CD4-positive, alpha-beta T cell treated with Interleukin-4 for 4 hours (primary cell): ENCODE data around the gene IRS2.

Experiments used
- DNase-seq: peaks from one replicate; pipeline ENCODE4 v3.0.0-alpha.2; 2020

The IRS2 gene

GRCh38 chr13:109728791-109729731 lies 57.3 kb downstream of the IRS2 start:
- DNase-seq: no peak

- DNase-seq: no peak
Measured at GRCh38 chr13:109728061-109728460, 58.3 kb downstream of the IRS2 start.

GRCh38 chr13:109727251-109727650 lies 59.1 kb downstream of the IRS2 start:
- DNase-seq: no peak

GRCh38 chr13:109725995-109726637 lies 60.3 kb downstream of the IRS2 start:
- DNase-seq: no peak

GRCh38 chr13:109725297-109725696 lies 61.1 kb downstream of the IRS2 start:
- DNase-seq: no peak

GRCh38 chr13:109724603-109725002 lies 61.8 kb downstream of the IRS2 start:
- DNase-seq: no peak

GRCh38 chr13:109723046-109723445 lies 63.3 kb downstream of the IRS2 start:
- DNase-seq: no peak

- DNase-seq: no peak
Measured at GRCh38 chr13:109722068-109722467, 64.3 kb downstream of the IRS2 start.

GRCh38 chr13:109720758-109721184 lies 65.6 kb downstream of the IRS2 start:
- DNase-seq: no peak

- DNase-seq: no peak
Measured at GRCh38 chr13:109719962-109720646, 66.3 kb downstream of the IRS2 start.

GRCh38 chr13:109718726-109719125 lies 67.7 kb downstream of the IRS2 start:
- no peak for DNase-seq

- DNase-seq: no peak
Measured at GRCh38 chr13:109717686-109718085, 68.7 kb downstream of the IRS2 start.

- no peak for DNase-seq
Measured at GRCh38 chr13:109715902-109716301, 70.5 kb downstream of the IRS2 start.

- DNase-seq: no peak
Measured at GRCh38 chr13:109713681-109714080, 72.7 kb downstream of the IRS2 start.

GRCh38 chr13:109712124-109712722 lies 74.2 kb downstream of the IRS2 start:
- no peak for DNase-seq

- DNase-seq: no peak
Measured at GRCh38 chr13:109707742-109708617, 78.4 kb downstream of the IRS2 start.

GRCh38 chr13:109707044-109707741 lies 79.2 kb downstream of the IRS2 start:
- DNase-seq: no peak

GRCh38 chr13:109706015-109706715 lies 80.2 kb downstream of the IRS2 start:
- DNase-seq: no peak

- no peak for DNase-seq
Measured at GRCh38 chr13:109704771-109705635, 81.4 kb downstream of the IRS2 start.

- DNase-seq: no peak
Measured at GRCh38 chr13:109703250-109703649, 83.1 kb downstream of the IRS2 start.
